Ecto neural progenitor cell (in vitro differentiated cells): ENCODE measurements around the gene POLD4.

ENCODE experiments used
- DNase-seq: peaks from one replicate; pipeline ENCODE4 v3.0.0-alpha.2; 2018; ENCODE audit warnings: low spot score

The POLD4 gene

DNA sequence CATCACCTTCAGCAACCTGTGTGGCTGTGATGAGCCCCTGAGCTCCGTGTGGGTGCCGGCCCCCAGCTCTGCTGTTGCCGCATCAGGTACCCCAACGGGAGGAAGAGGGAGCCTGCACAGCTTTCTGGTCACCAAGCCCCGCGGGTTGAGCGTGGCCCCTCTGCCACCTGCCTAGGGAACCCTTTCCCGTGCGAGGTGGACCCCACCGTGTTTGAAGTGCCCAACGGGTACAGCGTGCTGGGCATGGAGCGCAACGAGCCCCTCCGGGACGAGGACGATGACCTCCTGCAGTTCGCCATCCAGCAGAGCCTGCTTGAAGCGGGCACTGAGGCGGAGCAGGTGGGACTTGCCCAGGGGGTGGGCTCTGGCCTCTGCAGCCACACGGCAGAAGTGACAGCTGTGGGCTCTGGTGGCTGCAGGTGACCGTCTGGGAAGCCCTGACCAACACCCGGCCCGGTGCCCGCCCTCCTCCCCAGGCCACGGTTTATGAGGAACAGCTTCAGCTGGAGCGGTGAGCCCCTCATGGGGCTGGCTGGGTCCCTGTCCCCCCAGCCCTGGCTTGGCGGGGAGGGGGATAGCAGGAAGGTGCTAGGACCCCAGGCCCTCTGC, 51.9 kb downstream of the POLD4 start:
- DNase-seq = no peak
